GM06990 (cell line): ENCODE measurements around the gene DYSF.

Experiments used
- DNase-seq: peaks from one replicate; pipeline ENCODE4 v3.0.0-alpha.2; 2011; ENCODE audit not compliant: insufficient read length; ENCODE audit errors: extremely low read depth
- H3K27me3 ChIP-seq: replicated peaks from 2 replicates; pipeline ENCODE4 v1.6.0; 2011; ENCODE audit warnings: low read length; ENCODE audit not compliant: control insufficient read depth, insufficient read depth
- H3K36me3 ChIP-seq: 2 replicates; pipeline ENCODE4 v1.5.1; 2011; ENCODE audit warnings: low read length; ENCODE audit not compliant: control insufficient read depth, insufficient read depth
- H3K4me3 ChIP-seq: replicated peaks from 2 replicates; pipeline ENCODE4 v1.5.1; 2011; ENCODE audit warnings: low read depth, mild to moderate bottlenecking, control low read depth, low read length
- CTCF ChIP-seq: IDR thresholded peaks from 2 replicates; pipeline ENCODE4 v1.5.1; 2011; ENCODE audit warnings: low read length, control low read depth, mild to moderate bottlenecking, inconsistent platforms; ENCODE audit not compliant: insufficient read depth, poor library complexity, severe bottlenecking

Gene DYSF

DNA sequence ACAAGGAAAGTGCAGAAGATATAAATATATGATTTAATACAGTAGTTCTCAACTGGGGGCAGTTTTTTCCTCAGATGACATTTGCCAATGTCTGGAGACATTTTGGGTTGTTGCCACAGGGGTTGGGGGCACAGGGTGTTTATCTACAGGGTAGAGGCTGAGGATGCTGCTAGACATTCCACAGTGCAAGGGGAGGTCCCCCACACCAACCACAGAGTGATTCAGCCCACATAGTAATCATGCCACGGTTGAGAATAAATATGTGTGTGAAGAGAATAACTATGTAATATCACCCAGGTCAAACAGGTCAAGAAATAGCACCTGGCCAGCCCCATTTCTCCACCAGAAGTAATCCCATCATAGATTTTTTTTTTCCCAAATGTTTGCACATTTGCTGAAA lies 17.9 kb downstream of the DYSF start:
- no peak for DNase-seq
- peaks cover 3% of the 10 kb centered on the region for H3K27me3 ChIP-seq
- no peak for TF ChIP-seq CTCF
- no peak overlapping the region for H3K4me3 ChIP-seq
- H3K36me3 ChIP-seq: no peaks in the 10 kb centered on the region

DNA sequence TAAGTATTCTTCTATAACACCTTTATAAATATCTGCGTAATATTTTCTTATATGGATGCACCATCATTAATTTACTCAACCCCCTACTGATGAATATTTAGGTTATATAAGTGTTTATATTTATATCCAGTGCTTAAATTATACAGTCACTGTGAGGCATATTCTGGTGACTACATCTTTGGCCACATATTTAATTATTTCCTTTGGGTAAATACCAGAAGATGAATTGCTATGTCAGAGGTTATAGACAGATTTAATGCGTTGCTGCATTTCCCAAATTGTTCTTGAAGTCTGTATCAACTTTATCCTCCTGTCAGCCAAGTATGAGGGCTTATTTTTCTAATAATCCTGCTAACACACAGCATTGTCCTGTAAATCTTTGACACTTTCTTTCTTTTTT lies 18.7 kb downstream of the DYSF start:
- no peak for TF ChIP-seq CTCF
- Histone ChIP-seq H3K36me3 (no peaks in the 10 kb centered on the region), H3K27me3 (peaks cover 3% of the 10 kb centered on the region)

DNA sequence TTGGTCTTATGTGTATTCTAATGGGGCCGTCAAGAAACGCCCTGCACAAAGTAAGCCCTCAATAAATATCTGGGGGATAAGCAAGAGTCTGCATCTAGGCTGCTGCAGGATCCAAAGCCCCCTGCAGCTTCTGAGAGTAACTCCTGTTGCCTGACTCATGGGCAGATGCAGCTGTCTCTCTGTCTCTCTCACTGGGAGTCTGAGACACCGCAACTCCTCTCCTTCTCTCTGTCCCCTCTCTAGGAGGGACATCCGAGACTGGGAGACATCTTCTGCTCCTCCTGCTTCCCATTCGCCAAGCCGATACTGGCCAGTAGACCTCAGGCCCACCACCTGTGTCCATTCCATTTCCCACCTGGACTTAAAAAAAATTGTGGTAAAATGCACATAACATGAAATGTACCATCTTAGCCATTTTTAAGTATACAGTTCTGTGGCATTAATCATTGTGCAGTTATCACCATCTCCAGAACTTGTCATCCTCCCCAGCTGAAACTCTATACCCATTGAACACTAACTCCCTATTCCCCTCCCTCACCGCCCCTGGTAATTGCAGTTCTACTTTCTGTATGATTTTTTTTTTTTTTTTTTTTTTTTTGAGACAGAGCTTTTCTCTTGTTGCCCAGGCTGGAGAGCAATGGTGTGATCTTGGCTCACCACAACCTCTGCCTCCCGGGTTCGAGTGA lies 20.1 kb downstream of the DYSF start:
- DNase-seq: no peak
- Histone ChIP-seq H3K27me3 (no peaks in the 10 kb centered on the region), H3K36me3 (no peaks in the 10 kb centered on the region), H3K4me3 (no peak overlapping the region)
- no peak for TF ChIP-seq CTCF

More for the DNA sequence above, 18.7 kb downstream of the DYSF start:
- no peak overlapping the region for H3K4me3 ChIP-seq
- DNase-seq: no peak

DNA sequence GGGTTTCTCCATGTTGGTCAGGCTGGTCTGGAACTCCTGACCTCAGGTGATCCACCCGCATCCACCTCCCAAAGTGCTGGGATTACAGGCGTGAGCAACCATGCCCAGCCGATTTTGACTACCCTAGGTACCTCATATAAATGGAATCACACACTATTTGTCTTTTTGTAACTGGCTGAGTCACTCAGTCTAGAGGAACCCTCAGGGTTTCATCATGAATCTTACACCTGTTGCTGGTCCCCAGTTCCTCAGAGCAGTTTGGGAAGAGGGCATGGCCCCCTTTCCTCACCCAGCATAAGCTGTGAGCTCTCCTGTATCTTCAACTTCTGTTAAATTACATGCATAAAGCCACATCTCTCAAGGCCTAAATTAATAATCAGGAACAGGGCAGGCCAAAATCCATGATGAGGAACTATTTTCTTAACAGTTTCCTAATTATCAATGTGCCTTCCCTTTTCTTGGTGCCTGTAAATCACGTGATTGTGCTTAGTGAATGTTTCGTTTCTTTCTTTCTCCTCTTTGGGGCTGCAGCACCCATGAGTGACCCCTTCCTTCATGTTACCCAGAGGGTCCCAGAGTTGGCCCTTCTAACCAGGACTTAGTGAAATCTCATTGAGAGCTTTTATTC lies 20.9 kb downstream of the DYSF start:
- no peak for TF ChIP-seq CTCF
- Histone ChIP-seq H3K4me3 (no peak overlapping the region), H3K27me3 (no peaks in the 10 kb centered on the region), H3K36me3 (no peaks in the 10 kb centered on the region)
- DNase-seq: no peak

GRCh38 chr2:71474744-71475397 lies 21.5 kb downstream of the DYSF start:
- Histone ChIP-seq H3K4me3 (no peak overlapping the region), H3K36me3 (no peaks in the 10 kb centered on the region), H3K27me3 (no peaks in the 10 kb centered on the region)
- no peak for DNase-seq
- no peak for TF ChIP-seq CTCF
